Ovary (tissue), 3 donors: Measurements from ENCODE around the gene CPD.

ENCODE experiments used
- CTCF ChIP-seq, 3 donors: fragments of 450-650 bp in 2 of 3; fragments of 200-600 bp in 1 of 3; IDR thresholded peaks; one replicate each; pipeline versions ENCODE4 v1.5.1 to v1.8.0; 2016 to 2022; ENCODE audit warnings: antibody characterized with exemption in 3 of 3, mild to moderate bottlenecking in 1 of 3
- POLR2A ChIP-seq: fragments of 450-650 bp; IDR thresholded peaks from one replicate; pipeline ENCODE4 v1.6.1; 2017; ENCODE audit warnings: antibody characterized with exemption, mild to moderate bottlenecking, moderate library complexity
- donor health status: DM: no; HTN: no; CAD: no.

GRCh38 chr17:30482555-30482954, 103.8 kb downstream of the CPD start:
- TF ChIP-seq CTCF (IDR thresholded peaks at IDR 0.05) (no peak), POLR2A (no peak)
